T-helper 2 cell treated with Interferon-gamma antibody and Interleukin-4, amounts not matched to agents 100 ng/mL and 5 ng/mL, for 36 hours (primary cell): ENCODE results near the gene DNAJC17. TPM values are rescaled to one million over a fixed set of nuclear protein-coding genes. Genes with fewer than 3 reads are reported as not detected.

Source experiments
- intact Hi-C: fragments of 100-400 bp; cut with micrococcal nuclease; formaldehyde crosslinking; loops from one replicate; pipeline ENCODE4 v1.15.1; 2023
- total RNA-seq: library from RNA; stranded (reverse); gene quantifications from 2 replicates; pipeline ENCODE4 v1.2.3, GENCODE V29; 2022

The DNAJC17 gene
- total RNA-seq, 1 donor from 2014 or later: 43.2 TPM

GRCh38 chr15:40767838-40768500 is 39.3 kb downstream of the DNAJC17 start:
- intact Hi-C loops: no loop called here

DNA sequence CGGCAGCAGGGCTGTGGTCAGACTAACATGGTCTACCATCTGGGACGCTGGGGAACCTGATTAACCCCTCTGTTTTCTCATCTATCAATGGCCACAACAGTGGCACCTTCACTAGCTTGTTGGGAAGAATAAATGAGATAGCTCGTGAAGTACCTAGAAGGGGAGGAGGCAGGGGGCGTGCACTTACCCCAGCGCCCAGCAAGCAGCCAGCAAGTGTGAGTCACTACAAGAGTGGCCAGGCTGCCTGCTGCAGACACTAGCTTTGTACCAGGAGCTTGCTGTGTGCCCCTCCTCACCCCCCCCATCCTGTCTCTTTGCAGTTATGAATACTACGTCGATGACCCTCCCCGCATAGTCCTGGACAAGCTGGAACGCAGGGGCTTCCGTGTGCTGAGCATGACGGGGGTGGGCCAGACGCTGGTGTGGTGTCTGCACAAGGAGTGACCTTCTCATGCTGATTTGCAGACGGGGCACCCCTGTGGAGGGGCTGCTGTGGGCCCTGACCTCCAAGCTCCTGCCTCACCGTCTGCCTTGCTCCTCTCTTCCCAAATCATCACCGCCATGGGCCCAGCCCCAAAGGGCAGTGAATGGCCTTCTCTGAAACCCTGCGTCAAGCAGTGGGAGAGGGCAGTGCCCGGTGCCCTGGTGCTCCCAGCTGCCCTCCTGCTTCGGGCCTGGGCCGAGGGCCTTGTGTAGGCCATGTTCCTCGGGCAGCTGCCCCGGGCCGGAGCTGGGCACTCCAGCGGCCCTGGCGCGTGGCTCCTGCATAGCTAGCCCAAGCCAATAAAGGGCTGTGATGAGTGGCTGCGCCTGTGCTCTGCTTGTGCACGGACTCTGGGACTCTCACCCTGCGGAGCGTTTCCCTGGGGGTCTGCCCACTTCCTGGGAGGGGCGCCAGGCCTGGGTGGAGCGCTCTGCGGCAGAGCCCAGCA is 40.1 kb downstream of the DNAJC17 start:
- intact Hi-C loops: no loop called here

DNA sequence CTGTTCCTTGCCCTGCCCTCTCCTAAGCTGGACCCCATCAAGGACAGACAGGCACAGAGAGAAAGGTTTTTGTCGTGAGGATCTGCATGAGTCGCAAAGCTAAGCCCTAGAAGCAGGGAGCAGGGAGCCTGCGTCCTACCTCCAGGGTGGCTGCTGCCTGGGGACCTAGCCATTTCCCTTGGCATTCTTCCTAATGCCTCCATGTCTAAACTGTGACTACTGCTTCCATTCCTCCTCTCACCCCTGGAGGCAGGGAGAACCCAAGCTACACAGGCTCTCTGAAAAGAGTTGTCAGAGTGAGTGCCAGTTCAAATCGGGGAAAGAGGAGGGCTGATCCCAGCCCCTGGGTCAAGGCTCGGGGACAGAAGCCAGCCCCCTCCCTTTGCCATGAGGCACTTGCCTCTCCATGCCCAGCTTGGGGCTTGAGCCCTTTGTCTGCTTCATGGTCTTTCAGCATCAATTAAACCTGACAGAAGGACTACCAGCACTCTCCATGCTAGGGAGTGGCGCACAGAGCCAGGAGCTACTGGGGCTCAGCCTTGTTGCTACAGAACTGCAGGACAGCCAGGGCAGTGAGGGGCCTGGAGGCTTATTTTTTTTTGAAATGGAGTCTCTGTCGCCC is 41.0 kb downstream of the DNAJC17 start:
- intact Hi-C loops: no loop called here

- intact Hi-C loops: loop anchor here (1.0 to 2.0 kb wide), 3 partner anchors 9 to 70 kb away; partner anchors contain the start of genes DNAJC17, RAD51, RMDN3 and ZFYVE19
Observed at GRCh38 chr15:40764629-40765103, 42.6 kb downstream of the DNAJC17 start.

DNA sequence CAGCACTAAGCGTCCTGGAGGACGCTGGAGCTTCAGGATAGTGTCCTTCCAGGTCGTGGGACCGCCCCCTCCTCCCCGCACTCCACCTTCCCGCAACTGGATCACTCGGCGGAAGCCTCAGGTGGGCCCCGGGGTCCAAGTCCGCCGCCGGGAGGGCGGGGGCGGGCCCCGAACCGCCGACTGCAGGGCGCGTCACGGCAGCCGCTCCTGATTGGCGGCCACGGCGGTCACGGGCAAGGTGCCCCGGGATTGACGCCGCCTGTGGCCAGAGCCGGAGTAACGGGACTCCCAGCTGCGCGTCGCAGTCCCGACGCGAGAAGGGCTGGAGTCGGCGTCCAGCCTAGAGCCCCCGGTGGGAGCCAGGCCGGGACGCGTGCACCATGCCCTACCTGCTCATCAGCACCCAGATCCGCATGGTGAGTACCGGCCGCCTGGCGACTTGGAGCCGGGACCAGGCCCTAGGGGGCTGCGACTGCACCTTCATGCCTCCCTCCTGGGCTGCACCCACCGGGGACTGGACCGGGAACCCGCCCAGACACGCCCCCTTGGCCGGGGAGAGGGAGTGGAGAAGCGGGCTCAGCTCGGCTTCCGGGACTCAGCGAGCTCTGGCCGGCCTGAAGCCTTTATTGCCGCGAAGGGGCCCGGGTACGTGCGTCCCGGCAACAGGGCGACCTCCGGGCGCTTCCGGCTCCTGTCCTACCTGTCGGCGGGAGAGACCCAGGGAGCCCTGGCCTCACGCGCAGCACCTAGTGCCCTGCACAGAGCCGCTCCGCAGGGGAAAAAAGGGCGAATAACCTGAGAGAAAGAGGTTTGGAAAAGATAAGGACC is 43.3 kb downstream of the DNAJC17 start, which contains the start of gene GCHFR:
GCHFR (plus strand) TSS at position 268 of the 828 bp plus-strand sequence; CDS start at position 381, 113 bp downstream.
- intact Hi-C loops: loop anchor here (1.0 to 2.0 kb wide), 3 partner anchors 9 to 69 kb away; partner anchors contain the start of genes DNAJC17, RAD51, RMDN3 and ZFYVE19

DNA sequence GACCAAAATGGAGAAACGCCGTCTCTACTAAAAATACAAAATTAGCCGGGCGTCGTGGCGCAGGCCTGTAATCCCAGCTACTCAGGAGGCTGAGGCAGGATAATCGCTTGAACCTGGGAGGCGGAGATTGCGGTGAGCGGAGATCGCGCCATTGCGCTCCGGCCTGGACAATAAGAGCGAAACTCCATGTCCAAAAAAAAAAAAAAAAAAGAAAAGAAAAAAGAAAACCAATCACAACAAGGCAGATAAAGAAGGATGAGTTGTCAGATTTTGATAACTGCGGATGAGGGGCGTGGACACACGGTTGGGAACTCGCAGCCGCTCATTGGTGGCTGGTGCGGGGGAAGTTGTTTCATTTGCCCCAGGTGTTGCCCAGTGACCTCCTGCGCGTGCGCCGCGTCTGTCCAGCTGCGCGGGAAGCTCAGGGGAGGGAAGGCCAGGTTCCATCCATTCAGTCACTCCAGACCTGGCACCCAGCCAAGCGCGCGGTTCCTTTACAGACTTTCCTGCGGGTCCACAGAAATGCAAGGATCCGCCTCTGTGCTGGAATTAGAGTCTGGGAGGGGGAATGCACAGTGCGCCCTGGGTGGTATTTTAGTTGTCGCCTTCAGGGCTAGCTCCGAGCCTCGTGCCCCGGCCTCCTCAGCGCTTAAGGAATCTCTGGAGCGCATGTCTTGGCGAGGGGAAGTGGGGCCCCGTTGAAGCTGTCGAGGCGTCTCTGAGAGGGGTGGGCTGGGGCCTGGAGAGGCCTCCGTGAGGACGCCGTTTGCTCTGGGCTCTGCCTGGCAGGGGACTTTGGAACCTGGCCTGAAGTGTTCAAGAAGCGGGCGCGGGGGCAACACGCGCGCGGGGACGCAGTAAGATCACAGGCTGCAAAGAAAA is 44.1 kb downstream of the DNAJC17 start:
- intact Hi-C loops: no loop called here

DNA sequence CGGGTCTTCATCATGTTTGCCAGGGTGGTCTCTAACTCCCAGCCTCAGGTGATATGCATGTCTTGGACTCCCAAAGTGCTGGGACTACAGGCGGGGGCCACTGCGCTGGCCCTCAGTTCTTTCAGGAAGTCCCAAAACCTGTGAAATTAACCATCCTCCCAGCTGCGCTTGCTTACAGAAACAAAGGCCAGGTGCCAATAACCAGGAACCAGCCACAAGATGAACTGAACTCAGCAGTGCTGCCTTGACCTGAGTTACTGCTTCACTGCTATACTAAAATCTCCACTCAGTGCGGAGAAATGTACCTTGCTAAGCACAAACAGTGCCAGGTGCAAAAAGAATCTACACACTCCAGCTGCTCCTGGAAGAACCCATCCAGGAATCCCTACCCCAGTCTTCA is 47.3 kb downstream of the DNAJC17 start:
- intact Hi-C loops: no loop called here

DNA sequence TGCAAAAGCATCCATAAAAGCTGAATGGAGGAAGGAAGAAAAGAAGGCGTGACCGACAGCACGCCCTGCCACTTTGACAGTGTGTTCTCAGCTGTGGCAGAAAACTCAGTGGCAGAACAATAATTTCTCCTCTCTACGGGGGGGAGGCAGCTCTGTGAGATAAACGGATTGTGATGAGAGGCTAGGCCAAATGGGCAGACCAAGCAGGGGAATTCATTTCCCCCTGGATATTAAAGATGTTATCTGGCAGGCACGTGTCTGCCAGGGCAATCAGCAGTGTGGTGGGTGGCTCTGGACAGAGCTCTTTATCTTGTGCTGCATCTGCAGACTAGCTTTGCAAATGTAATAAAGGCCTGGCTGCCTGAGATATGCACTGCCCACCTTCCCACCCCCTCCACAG is 50.3 kb downstream of the DNAJC17 start:
- intact Hi-C loops: no loop called here

DNA sequence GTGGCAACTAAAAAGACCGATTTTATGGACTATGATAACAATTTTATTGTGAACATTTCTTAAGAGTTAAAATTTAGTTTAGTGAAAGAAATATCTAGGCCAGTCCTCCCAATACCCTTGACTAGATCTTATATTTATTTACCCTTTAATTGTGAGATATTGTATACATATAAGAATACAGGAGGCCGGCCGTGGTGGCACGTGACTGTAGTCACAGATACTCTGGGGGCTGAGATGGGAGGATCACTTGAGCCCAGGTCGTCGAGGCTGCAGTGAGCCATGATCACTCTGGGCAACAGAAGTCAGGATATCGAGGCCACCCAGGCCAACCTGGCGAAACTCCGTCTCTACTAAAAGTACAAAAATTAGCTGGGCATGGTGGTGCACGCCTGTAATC is 51.5 kb downstream of the DNAJC17 start:
- intact Hi-C loops: loop anchor here (1.0 to 2.0 kb wide), 5 partner anchors 8 to 187 kb away; partner anchors contain the start of genes DNAJC17, GCHFR, RAD51 and RPUSD2

GRCh38 chr15:40754883-40755811 is 52.1 kb downstream of the DNAJC17 start, which contains the start of gene RMDN3:
RMDN3 (minus strand) TSS chr15:40755254; CDS start chr15:40754783, 471 bp downstream.
- intact Hi-C loops: loop anchor here (1.0 to 2.0 kb wide), 5 partner anchors 9 to 186 kb away; partner anchors contain the start of genes DNAJC17, GCHFR, RAD51 and RPUSD2

DNA sequence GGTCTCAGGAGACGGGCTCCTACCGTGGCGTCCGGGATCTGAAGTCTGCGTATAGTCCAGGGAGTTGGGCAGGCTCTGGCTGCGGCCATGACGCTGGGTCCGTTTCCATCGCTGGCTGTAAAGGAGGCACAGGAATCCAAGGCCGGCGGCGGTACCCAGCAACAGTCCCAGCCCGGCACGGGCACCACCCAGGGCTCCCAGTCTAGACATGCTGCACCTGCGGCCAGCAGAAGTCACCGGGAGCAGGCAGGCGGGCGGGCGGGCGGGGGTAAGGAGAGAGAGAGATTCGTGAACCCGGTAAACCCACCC is 52.7 kb downstream of the DNAJC17 start:
- intact Hi-C loops: loop anchor here (2.0 kb wide), 1 partner anchor 186 kb away; the partner anchor contains the start of gene RPUSD2

DNA sequence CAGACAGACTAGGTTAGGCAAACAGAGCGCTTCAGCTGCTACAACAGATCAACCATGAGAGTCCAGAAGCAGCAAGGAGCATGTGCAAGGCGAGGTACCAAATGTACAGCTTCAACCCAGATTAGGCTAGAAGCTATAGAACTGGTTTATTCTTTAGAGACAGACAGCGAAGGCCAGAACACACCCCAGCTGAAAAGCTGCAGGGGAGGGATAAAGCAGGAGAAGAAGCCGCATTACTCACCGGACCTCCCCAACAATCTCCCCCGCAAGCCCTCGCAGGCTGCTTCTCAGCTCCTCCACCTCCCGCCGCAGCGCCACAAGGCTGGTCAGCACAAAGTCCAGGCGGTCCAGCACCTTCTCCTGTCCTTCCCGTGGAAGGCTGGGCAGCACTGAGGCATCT is 55.5 kb downstream of the DNAJC17 start:
- intact Hi-C loops: no loop called here

GRCh38 chr15:40750885-40751284 is 56.4 kb downstream of the DNAJC17 start:
- intact Hi-C loops: no loop called here

DNA sequence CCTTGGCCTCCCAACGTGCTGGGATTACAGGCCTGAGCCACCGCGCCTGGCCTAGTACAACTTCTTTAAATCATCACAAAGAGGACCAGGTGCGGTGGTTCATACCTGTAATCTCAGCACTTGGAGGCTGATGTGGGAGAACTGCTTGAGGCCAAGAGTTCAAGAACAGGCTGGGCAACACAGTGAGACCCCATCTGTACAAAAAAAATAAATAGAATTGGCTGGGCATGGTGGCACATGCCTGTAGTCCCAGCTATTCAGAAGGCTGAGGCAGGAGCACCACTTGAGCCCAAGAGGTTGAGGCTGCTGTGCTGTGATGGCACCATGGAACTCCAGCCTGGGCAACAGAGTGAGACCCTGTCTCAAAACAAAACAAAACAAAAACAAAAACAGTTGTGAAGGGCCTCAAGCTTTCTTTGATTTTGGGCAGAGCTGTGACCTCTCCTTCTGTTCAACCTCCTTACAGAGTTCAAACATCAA is 58.1 kb downstream of the DNAJC17 start:
- intact Hi-C loops: no loop called here

GRCh38 chr15:40747685-40748631 is 59.3 kb downstream of the DNAJC17 start:
- intact Hi-C loops: loop anchor here (2.0 kb wide), 1 partner anchor 35 kb away; no protein-coding TSS in a partner anchor

- intact Hi-C loops: loop anchor here (2.0 kb wide), 1 partner anchor 36 kb away; no protein-coding TSS in a partner anchor
Observed at GRCh38 chr15:40746916-40747418, 60.3 kb downstream of the DNAJC17 start.

DNA sequence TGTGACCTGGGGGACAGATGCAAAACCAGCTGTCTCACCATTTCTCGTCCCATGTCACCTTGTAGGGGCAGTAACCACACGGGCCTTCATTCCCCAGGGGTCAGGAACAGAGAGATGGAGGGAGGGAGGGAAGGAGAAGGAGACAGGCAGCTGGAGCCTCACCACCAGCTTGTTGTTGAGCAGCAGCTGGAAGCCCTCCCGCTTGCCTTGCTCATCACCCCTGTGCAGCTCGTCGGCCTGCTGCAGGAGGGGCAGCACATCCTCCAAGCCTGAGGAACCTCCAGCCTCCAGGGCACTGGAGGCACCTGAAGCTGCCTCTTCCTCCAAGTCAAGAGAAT is 62.5 kb downstream of the DNAJC17 start:
- intact Hi-C loops: loop anchor here (1.0 kb wide), 1 partner anchor 11 kb away; the partner anchor contains the start of gene RMDN3
